SK-N-SH (cell line): ENCODE measurements around the gene PEPD.

ENCODE experiments used
- EP300 ChIP-seq, 2 experiments: IDR thresholded peaks; 2 replicates each; pipeline versions ENCODE4 v1.4.0 to v1.6.1; 2012; ENCODE audit warnings: borderline replicate concordance in 1 of 2, low read depth in 1 of 2, low read length in 1 of 2
- EZH2phosphoT487 ChIP-seq: fragments of 200-600 bp; sonication (generic); IDR thresholded peaks from 2 replicates; pipeline ENCODE4 v1.6.1; 2017; ENCODE audit warnings: low read depth, mixed run types, mild to moderate bottlenecking, antibody characterized with exemption, moderate library complexity, borderline replicate concordance
- RXRA ChIP-seq: IDR thresholded peaks from 2 replicates; pipeline ENCODE4 v1.4.0; 2012; ENCODE audit warnings: low read depth, mild to moderate bottlenecking, borderline replicate concordance
- SIN3A ChIP-seq: IDR thresholded peaks from 2 replicates; pipeline ENCODE4 v1.6.1; 2012; ENCODE audit warnings: low read depth, mild to moderate bottlenecking, low read length, moderate library complexity, borderline replicate concordance
- TF ChIP-seq, protein P1 (sequence below): IDR thresholded peaks from 2 replicates; pipeline ENCODE4 v1.6.1; 2012; ENCODE audit warnings: mild to moderate bottlenecking, low read depth, low read length, moderate library complexity
- TF ChIP-seq, protein P2 (sequence below): fragments of 200-600 bp; sonication (generic); IDR thresholded peaks from 2 replicates; pipeline ENCODE4 v1.6.1; 2017; ENCODE audit warnings: antibody characterized with exemption, mild to moderate bottlenecking, moderate library complexity
- TF ChIP-seq, protein P3 (sequence below): fragments of 150-350 bp; IDR thresholded peaks from 2 replicates; pipeline ENCODE4 v1.6.1; 2017; ENCODE audit warnings: antibody characterized with exemption, low read length, low read depth, borderline replicate concordance
- TF ChIP-seq, protein P4 (sequence below): fragments of 150-350 bp; IDR thresholded peaks from 2 replicates; pipeline ENCODE4 v1.6.1; 2016; ENCODE audit warnings: mild to moderate bottlenecking, low read depth, low read length

DNA sequence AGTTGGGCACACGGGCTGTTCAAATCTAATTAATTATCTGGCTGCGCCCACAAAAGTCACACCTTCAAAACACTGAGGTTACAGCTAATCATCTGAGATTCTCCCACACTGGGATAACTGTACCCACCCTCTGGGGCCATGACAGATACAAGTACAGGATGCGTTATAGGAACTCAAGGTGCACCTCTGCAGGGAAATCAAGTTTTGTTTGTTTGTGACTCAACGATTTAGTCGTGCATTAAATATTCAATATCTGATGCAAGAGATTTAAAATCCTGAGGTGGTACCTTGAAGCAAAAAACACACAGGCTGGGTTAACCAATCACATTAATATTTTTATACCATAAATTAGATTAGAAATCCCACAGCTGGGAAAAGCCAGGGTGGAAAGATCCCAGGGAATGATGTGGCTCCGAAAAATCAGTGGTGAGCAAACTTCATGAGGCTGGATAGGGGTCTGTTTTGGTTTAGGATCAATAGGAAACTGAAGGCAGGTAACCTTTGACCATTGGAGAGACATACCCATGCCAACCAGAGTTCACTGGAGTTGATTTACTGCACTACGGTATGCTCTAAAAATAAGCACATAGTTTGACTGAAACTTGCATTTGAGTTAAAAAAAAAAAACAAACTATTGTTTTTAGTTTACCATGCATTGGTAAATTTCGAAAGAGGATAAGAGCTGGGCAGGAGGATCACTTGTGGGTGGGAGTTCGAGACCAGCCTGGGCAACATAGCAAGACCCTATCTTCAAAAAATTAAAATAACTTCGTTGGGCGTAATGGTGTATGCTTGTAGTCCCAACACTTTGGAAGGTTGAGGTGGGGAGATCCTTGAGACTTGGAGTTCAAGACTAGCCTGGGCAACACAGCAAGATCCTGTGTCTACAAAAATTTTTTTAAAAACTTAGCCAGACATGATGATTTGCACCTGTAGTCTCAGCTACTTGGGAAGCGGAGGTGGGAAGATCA lies 172.0 kb downstream of the PEPD start:
- TF ChIP-seq EP300 (IDR thresholded peaks at IDR 0.05; ENCODE audit: borderline replicate concordance in 1 of 2, low read depth in 1 of 2, low read length in 1 of 2) (no peak), EZH2phosphoT487 (no peak), SIN3A (no peak), RXRA (no peak)
- TF ChIP-seq, protein P1, sequence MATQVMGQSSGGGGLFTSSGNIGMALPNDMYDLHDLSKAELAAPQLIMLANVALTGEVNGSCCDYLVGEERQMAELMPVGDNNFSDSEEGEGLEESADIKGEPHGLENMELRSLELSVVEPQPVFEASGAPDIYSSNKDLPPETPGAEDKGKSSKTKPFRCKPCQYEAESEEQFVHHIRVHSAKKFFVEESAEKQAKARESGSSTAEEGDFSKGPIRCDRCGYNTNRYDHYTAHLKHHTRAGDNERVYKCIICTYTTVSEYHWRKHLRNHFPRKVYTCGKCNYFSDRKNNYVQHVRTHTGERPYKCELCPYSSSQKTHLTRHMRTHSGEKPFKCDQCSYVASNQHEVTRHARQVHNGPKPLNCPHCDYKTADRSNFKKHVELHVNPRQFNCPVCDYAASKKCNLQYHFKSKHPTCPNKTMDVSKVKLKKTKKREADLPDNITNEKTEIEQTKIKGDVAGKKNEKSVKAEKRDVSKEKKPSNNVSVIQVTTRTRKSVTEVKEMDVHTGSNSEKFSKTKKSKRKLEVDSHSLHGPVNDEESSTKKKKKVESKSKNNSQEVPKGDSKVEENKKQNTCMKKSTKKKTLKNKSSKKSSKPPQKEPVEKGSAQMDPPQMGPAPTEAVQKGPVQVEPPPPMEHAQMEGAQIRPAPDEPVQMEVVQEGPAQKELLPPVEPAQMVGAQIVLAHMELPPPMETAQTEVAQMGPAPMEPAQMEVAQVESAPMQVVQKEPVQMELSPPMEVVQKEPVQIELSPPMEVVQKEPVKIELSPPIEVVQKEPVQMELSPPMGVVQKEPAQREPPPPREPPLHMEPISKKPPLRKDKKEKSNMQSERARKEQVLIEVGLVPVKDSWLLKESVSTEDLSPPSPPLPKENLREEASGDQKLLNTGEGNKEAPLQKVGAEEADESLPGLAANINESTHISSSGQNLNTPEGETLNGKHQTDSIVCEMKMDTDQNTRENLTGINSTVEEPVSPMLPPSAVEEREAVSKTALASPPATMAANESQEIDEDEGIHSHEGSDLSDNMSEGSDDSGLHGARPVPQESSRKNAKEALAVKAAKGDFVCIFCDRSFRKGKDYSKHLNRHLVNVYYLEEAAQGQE = no peak
- TF ChIP-seq, protein P2, sequence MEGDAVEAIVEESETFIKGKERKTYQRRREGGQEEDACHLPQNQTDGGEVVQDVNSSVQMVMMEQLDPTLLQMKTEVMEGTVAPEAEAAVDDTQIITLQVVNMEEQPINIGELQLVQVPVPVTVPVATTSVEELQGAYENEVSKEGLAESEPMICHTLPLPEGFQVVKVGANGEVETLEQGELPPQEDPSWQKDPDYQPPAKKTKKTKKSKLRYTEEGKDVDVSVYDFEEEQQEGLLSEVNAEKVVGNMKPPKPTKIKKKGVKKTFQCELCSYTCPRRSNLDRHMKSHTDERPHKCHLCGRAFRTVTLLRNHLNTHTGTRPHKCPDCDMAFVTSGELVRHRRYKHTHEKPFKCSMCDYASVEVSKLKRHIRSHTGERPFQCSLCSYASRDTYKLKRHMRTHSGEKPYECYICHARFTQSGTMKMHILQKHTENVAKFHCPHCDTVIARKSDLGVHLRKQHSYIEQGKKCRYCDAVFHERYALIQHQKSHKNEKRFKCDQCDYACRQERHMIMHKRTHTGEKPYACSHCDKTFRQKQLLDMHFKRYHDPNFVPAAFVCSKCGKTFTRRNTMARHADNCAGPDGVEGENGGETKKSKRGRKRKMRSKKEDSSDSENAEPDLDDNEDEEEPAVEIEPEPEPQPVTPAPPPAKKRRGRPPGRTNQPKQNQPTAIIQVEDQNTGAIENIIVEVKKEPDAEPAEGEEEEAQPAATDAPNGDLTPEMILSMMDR = no peak
- TF ChIP-seq, protein P3, sequence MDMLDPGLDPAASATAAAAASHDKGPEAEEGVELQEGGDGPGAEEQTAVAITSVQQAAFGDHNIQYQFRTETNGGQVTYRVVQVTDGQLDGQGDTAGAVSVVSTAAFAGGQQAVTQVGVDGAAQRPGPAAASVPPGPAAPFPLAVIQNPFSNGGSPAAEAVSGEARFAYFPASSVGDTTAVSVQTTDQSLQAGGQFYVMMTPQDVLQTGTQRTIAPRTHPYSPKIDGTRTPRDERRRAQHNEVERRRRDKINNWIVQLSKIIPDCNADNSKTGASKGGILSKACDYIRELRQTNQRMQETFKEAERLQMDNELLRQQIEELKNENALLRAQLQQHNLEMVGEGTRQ = no peak
- TF ChIP-seq, protein P4, sequence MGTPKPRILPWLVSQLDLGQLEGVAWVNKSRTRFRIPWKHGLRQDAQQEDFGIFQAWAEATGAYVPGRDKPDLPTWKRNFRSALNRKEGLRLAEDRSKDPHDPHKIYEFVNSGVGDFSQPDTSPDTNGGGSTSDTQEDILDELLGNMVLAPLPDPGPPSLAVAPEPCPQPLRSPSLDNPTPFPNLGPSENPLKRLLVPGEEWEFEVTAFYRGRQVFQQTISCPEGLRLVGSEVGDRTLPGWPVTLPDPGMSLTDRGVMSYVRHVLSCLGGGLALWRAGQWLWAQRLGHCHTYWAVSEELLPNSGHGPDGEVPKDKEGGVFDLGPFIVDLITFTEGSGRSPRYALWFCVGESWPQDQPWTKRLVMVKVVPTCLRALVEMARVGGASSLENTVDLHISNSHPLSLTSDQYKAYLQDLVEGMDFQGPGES = no peak
